ENCODE results near the gene KRTAP12-3.
"Not testable (repeated sequence)": the region's sequence is repeated elsewhere in the genome, so short reads cannot be mapped to it uniquely, and the experiment has no call there.

KRTAP12-3 gene

GRCh38 chr21:44638506-44639330, 19.0 kb upstream of the KRTAP12-3 start:
- H3K4me3 ChIP-seq (ENCODE audit: low read depth in 1 of 5, low read length in 5 of 5); H3K36me3 ChIP-seq (ENCODE audit: control insufficient read depth in 5 of 5, insufficient read depth in 5 of 5, low read length in 5 of 5); H3K27ac ChIP-seq (ENCODE audit: low read depth, low read length); H3K4me1 ChIP-seq (ENCODE audit: control insufficient read depth in 5 of 5, insufficient read depth in 5 of 5, low read length in 5 of 5); H3K9ac ChIP-seq (ENCODE audit: low read length in 5 of 5): not testable (repeated sequence)
- Histone ChIP-seq H3K9me3 (ENCODE audit: control insufficient read depth in 5 of 5, low read length in 5 of 5) (peaks cover 2 to 15% (median 14%) of the 10 kb centered on the region in 5 donors), H3K27me3 (ENCODE audit: control insufficient read depth in 5 of 5, insufficient read depth in 4 of 5, low read length in 5 of 5) (peaks cover 9 to 21% (median 13%) of the 10 kb centered on the region in 5 donors)

DNA sequence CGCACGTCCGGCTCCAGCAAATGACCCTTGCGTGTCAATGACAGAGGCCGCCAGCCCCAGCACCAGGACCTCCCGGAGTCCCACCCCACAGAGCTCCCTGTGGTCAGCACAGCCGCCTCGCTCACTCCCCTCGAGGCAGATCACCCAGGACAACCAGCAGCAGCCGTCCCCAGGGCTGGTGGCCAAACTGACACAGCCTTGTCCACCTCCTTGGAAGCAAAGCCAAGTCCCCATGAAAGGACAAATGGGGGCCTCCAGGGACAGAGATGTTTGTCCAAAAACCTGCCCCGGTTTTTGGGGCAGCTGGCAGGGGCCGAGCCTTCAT, 18.4 kb upstream of the KRTAP12-3 start:
- Histone ChIP-seq H3K9ac (ENCODE audit: low read length in 5 of 5) (no peak overlapping the region), H3K4me3 (ENCODE audit: low read depth in 1 of 5, low read length in 5 of 5) (no peak overlapping the region), H3K36me3 (ENCODE audit: control insufficient read depth in 5 of 5, insufficient read depth in 5 of 5, low read length in 5 of 5) (no peaks in the 10 kb centered on the region), H3K9me3 (ENCODE audit: control insufficient read depth in 5 of 5, low read length in 5 of 5) (peaks cover 2 to 20% (median 20%) of the 10 kb centered on the region in 5 donors), H3K4me1 (ENCODE audit: control insufficient read depth in 5 of 5, insufficient read depth in 5 of 5, low read length in 5 of 5) (no peaks in the 10 kb centered on the region), H3K27ac (ENCODE audit: low read depth, low read length) (no peak overlapping the region), H3K27me3 (ENCODE audit: control insufficient read depth in 5 of 5, insufficient read depth in 4 of 5, low read length in 5 of 5) (peaks cover 9 to 21% (median 13%) of the 10 kb centered on the region in 5 donors)

- no peak overlapping the region for H3K27ac ChIP-seq (ENCODE audit: low read depth, low read length)
- H3K9me3 ChIP-seq (ENCODE audit: control insufficient read depth in 5 of 5, low read length in 5 of 5): peaks cover 6 to 33% (median 25%) of the 10 kb centered on the region in 5 donors
Measured at GRCh38 chr21:44640761-44641160, 17.0 kb upstream of the KRTAP12-3 start.

GRCh38 chr21:44643741-44644310, 13.9 kb upstream of the KRTAP12-3 start:
- no peaks in the 10 kb centered on the region for H3K4me1 ChIP-seq (ENCODE audit: control insufficient read depth in 5 of 5, insufficient read depth in 5 of 5, low read length in 5 of 5)
- peaks cover 6 to 33% (median 25%) of the 10 kb centered on the region in 5 donors for H3K9me3 ChIP-seq (ENCODE audit: control insufficient read depth in 5 of 5, low read length in 5 of 5)
- peaks cover 3 to 27% (median 14%) of the 10 kb centered on the region in 5 donors for H3K27me3 ChIP-seq (ENCODE audit: control insufficient read depth in 5 of 5, insufficient read depth in 4 of 5, low read length in 5 of 5)
- H3K4me3 ChIP-seq (ENCODE audit: low read depth in 1 of 5, low read length in 5 of 5): no peak overlapping the region
- H3K9ac ChIP-seq (ENCODE audit: low read length in 5 of 5): no peak overlapping the region
- no peak overlapping the region for H3K27ac ChIP-seq (ENCODE audit: low read depth, low read length)
- H3K36me3 ChIP-seq (ENCODE audit: control insufficient read depth in 5 of 5, insufficient read depth in 5 of 5, low read length in 5 of 5): no peaks in the 10 kb centered on the region

More at GRCh38 chr21:44640761-44641160, 17.0 kb upstream of the KRTAP12-3 start:
- Histone ChIP-seq H3K27me3 (ENCODE audit: control insufficient read depth in 5 of 5, insufficient read depth in 4 of 5, low read length in 5 of 5) (peaks cover 9 to 18% (median 10%) of the 10 kb centered on the region in 5 donors), H3K4me1 (ENCODE audit: control insufficient read depth in 5 of 5, insufficient read depth in 5 of 5, low read length in 5 of 5) (no peaks in the 10 kb centered on the region), H3K4me3 (ENCODE audit: low read depth in 1 of 5, low read length in 5 of 5) (no peak overlapping the region), H3K9ac (ENCODE audit: low read length in 5 of 5) (no peak overlapping the region), H3K36me3 (ENCODE audit: control insufficient read depth in 5 of 5, insufficient read depth in 5 of 5, low read length in 5 of 5) (no peaks in the 10 kb centered on the region)

- Histone ChIP-seq H3K9me3 (ENCODE audit: control insufficient read depth in 5 of 5, low read length in 5 of 5) (peaks cover 6 to 33% (median 25%) of the 10 kb centered on the region in 5 donors), H3K4me1 (ENCODE audit: control insufficient read depth in 5 of 5, insufficient read depth in 5 of 5, low read length in 5 of 5) (no peaks in the 10 kb centered on the region), H3K27ac (ENCODE audit: low read depth, low read length) (no peak overlapping the region), H3K27me3 (ENCODE audit: control insufficient read depth in 5 of 5, insufficient read depth in 4 of 5, low read length in 5 of 5) (peaks cover 3 to 25% (median 16%) of the 10 kb centered on the region in 5 donors), H3K4me3 (ENCODE audit: low read depth in 1 of 5, low read length in 5 of 5) (no peak overlapping the region), H3K36me3 (ENCODE audit: control insufficient read depth in 5 of 5, insufficient read depth in 5 of 5, low read length in 5 of 5) (no peaks in the 10 kb centered on the region), H3K9ac (ENCODE audit: low read length in 5 of 5) (no peak overlapping the region)
Measured at GRCh38 chr21:44644878-44645277, 12.9 kb upstream of the KRTAP12-3 start.

DNA sequence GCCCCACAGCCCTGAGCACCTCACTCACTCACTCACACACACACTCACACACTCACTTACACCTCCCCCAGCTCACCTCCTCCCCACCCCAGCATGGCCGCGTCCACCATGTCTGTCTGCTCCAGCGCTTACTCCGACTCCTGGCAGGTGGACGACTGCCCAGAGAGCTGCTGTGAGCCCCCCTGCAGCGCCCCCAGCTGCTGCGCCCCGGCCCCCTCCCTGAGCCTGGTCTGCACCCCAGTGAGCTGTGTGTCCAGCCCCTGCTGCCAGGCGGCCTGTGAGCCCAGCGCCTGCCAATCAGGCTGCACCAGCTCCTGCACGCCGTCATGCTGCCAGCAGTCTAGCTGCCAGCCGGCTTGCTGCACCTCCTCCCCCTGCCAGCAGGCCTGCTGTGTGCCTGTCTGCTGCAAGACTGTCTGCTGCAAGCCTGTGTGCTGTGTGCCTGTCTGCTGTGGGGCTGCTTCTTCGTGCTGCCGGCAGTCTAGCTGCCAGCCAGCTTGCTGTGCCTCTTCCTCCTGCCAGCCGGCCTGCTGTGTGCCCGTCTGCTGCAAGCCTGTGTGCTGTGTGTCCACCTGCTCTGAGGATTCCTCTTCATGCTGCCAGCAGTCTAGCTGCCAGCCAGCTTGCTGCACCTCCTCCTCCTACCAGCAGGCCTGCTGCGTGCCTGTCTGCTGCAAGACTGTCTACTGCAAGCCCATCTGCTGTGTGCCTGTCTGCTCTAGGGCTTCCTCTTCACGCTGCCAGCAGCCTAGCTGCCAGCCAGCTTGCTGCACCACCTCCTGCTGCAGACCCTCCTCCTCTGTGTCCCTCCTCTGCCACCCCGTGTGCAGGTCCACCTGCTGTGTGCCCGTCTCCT, 11.1 kb upstream of the KRTAP12-3 start, which contains the start of gene KRTAP10-11:
TSS of gene KRTAP10-11 (plus strand) at position 49 of the 856 bp plus-strand sequence. CDS start at position 94, 45 bp downstream.
- not testable (repeated sequence) for H3K27ac ChIP-seq (ENCODE audit: low read depth, low read length); H3K9ac ChIP-seq (ENCODE audit: low read length in 5 of 5); H3K4me1 ChIP-seq (ENCODE audit: control insufficient read depth in 5 of 5, insufficient read depth in 5 of 5, low read length in 5 of 5); H3K4me3 ChIP-seq (ENCODE audit: low read depth in 1 of 5, low read length in 5 of 5); H3K36me3 ChIP-seq (ENCODE audit: control insufficient read depth in 5 of 5, insufficient read depth in 5 of 5, low read length in 5 of 5)
- Histone ChIP-seq H3K27me3 (ENCODE audit: control insufficient read depth in 5 of 5, insufficient read depth in 4 of 5, low read length in 5 of 5) (peaks cover 3 to 29% (median 16%) of the 10 kb centered on the region in 5 donors), H3K9me3 (ENCODE audit: control insufficient read depth in 5 of 5, low read length in 5 of 5) (peaks cover 4 to 23% (median 11%) of the 10 kb centered on the region in 5 donors)

DNA sequence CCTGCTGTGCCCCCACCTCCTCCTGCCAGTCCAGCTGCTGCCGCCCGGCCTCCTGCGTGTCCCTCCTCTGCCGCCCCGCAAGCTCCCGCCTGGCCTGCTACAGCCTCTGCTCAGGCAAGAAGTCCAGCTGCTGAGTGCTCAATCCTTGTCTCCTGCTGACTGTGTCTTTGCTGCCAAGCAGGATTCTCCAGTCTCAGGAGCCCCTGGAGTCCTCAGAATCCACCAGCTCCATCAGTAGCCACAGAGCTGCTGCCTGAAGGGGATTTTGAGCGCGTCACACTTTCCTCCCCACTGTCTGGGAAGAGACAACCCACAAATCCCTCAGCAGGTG, 10.5 kb upstream of the KRTAP12-3 start:
- no peak overlapping the region for H3K27ac ChIP-seq (ENCODE audit: low read depth, low read length)
- H3K27me3 ChIP-seq (ENCODE audit: control insufficient read depth in 5 of 5, insufficient read depth in 4 of 5, low read length in 5 of 5): peaks cover 3 to 29% (median 16%) of the 10 kb centered on the region in 5 donors
- no peak overlapping the region for H3K9ac ChIP-seq (ENCODE audit: low read length in 5 of 5)
- peaks cover 4 to 23% (median 11%) of the 10 kb centered on the region in 5 donors for H3K9me3 ChIP-seq (ENCODE audit: control insufficient read depth in 5 of 5, low read length in 5 of 5)
- H3K4me3 ChIP-seq (ENCODE audit: low read depth in 1 of 5, low read length in 5 of 5): no peak overlapping the region
- no peaks in the 10 kb centered on the region for H3K36me3 ChIP-seq (ENCODE audit: control insufficient read depth in 5 of 5, insufficient read depth in 5 of 5, low read length in 5 of 5)
- H3K4me1 ChIP-seq (ENCODE audit: control insufficient read depth in 5 of 5, insufficient read depth in 5 of 5, low read length in 5 of 5): no peaks in the 10 kb centered on the region

DNA sequence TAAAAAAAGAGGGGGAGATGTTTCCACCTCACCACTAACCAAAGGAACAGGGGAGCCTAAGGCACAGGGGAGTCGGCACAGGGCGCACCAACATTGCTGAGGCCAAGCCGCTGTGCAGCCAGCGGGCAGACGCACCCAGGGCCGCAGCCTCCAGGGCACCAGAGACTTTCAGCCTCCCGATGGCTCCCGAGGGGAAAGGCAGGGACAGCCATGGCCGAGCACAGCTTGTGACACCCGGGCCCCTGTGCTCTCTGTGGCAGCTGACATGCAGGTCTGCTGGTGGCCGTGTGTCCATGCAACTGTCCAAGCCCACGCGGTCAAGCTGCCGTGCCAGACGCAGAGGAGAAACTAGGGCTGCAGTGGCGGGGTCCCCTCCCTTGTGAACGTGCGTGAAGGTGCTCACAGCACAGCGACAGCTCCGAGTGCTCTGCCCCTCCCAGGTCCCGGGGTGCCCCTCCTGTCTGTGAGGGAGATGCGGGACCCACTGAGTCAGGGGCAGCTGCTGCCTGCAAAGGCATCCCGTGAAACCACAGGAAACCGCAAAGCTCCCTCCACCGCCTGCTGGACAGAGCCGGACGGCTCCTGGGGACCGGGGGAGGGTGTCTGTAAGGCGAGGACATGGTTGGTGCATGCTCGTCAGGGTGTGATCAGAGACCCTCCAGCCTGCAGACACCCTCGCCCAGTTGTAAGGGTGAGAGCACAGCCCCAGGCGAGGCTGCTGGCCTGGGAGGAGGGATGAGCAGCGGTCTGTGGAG, 9.0 kb upstream of the KRTAP12-3 start:
- H3K9me3 ChIP-seq (ENCODE audit: control insufficient read depth in 5 of 5, low read length in 5 of 5): peaks cover 4 to 18% (median 10%) of the 10 kb centered on the region in 5 donors
- peaks cover 3 to 29% (median 16%) of the 10 kb centered on the region in 5 donors for H3K27me3 ChIP-seq (ENCODE audit: control insufficient read depth in 5 of 5, insufficient read depth in 4 of 5, low read length in 5 of 5)
- H3K4me3 ChIP-seq (ENCODE audit: low read depth in 1 of 5, low read length in 5 of 5): no peak overlapping the region
- no peak overlapping the region for H3K27ac ChIP-seq (ENCODE audit: low read depth, low read length)
- no peaks in the 10 kb centered on the region for H3K4me1 ChIP-seq (ENCODE audit: control insufficient read depth in 5 of 5, insufficient read depth in 5 of 5, low read length in 5 of 5)
- no peaks in the 10 kb centered on the region for H3K36me3 ChIP-seq (ENCODE audit: control insufficient read depth in 5 of 5, insufficient read depth in 5 of 5, low read length in 5 of 5)
- no peak overlapping the region for H3K9ac ChIP-seq (ENCODE audit: low read length in 5 of 5)

DNA sequence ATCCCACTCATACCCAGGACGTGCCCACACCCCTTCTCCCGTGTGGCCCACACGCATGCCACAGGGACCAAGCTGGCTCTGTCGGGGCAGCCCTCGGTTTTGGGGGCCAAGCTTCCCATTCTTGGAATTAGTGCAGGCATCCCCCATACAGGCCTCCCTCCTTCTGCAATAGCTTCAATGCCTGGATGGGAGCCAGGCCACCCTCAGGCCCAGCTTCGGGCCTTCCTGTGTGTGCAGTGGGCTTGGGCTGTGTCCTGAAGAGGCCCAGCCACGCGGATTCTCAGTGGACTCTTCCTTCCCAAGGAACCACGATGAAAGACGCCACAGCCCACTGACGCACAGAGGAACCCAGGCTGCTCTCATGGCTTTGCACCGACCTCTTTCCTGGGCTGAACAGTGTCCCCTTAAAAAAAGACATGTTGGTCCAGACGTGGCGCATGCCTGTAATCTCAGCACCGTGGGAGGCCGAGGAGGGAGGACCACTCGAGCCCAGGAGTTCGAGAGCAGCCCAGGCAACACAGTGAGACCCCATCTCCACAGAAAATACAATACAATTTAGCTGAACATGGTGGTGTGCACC, 8.1 kb upstream of the KRTAP12-3 start:
- Histone ChIP-seq H3K27ac (ENCODE audit: low read depth, low read length) (no peak overlapping the region), H3K27me3 (ENCODE audit: control insufficient read depth in 5 of 5, insufficient read depth in 4 of 5, low read length in 5 of 5) (peaks cover 3 to 32% (median 23%) of the 10 kb centered on the region in 5 donors), H3K4me1 (ENCODE audit: control insufficient read depth in 5 of 5, insufficient read depth in 5 of 5, low read length in 5 of 5) (no peaks in the 10 kb centered on the region), H3K4me3 (ENCODE audit: low read depth in 1 of 5, low read length in 5 of 5) (no peak overlapping the region), H3K36me3 (ENCODE audit: control insufficient read depth in 5 of 5, insufficient read depth in 5 of 5, low read length in 5 of 5) (no peaks in the 10 kb centered on the region), H3K9me3 (ENCODE audit: control insufficient read depth in 5 of 5, low read length in 5 of 5) (peaks cover 0 to 10% (median 4%) of the 10 kb centered on the region in 5 donors), H3K9ac (ENCODE audit: low read length in 5 of 5) (no peak overlapping the region)
